GM18520 (cell line): ENCODE measurements around the gene WNT11.

Experiments
- ATAC-seq: cut with Tn5 transposase; IDR thresholded peaks from one replicate; pipeline ENCODE4 v1.9.1; 2021; ENCODE audit not compliant: unreplicated experiment

WNT11 gene

GRCh38 chr11:76206327-76207081 lies at the start of gene WNT11:
WNT11 (minus strand) TSS chr11:76206502; CDS start chr11:76206407, 95 bp downstream.
- no peak for ATAC-seq

- no peak for ATAC-seq
Observed at GRCh38 chr11:76253416-76253815, 47.1 kb upstream of the WNT11 start.

GRCh38 chr11:76252631-76253070 lies 46.3 kb upstream of the WNT11 start:
- no peak for ATAC-seq

GRCh38 chr11:76251576-76251975 lies 45.3 kb upstream of the WNT11 start:
- no peak for ATAC-seq

- ATAC-seq: no peak
Observed at GRCh38 chr11:76251226-76251575, 44.9 kb upstream of the WNT11 start.

GRCh38 chr11:76250520-76251225 lies 44.4 kb upstream of the WNT11 start:
- ATAC-seq: no peak

GRCh38 chr11:76249195-76249741 lies 43.0 kb upstream of the WNT11 start:
- ATAC-seq: no peak

GRCh38 chr11:76248210-76248609 lies 41.9 kb upstream of the WNT11 start:
- ATAC-seq: no peak

- no peak for ATAC-seq
Observed at GRCh38 chr11:76247091-76247490, 40.8 kb upstream of the WNT11 start.

GRCh38 chr11:76246271-76246933 lies 40.1 kb upstream of the WNT11 start:
- ATAC-seq: no peak

GRCh38 chr11:76245720-76246119 lies 39.4 kb upstream of the WNT11 start:
- ATAC-seq: no peak

GRCh38 chr11:76244316-76244851 lies 38.1 kb upstream of the WNT11 start:
- ATAC-seq: no peak

- no peak for ATAC-seq
Observed at GRCh38 chr11:76243957-76244285, 37.6 kb upstream of the WNT11 start.

- no peak for ATAC-seq
Observed at GRCh38 chr11:76243193-76243956, 37.1 kb upstream of the WNT11 start.

GRCh38 chr11:76242004-76242779 lies 35.9 kb upstream of the WNT11 start:
- ATAC-seq: no peak

GRCh38 chr11:76241243-76242000 lies 35.1 kb upstream of the WNT11 start:
- no peak for ATAC-seq

GRCh38 chr11:76240666-76241065 lies 34.4 kb upstream of the WNT11 start:
- no peak for ATAC-seq

GRCh38 chr11:76240161-76240540 lies 33.8 kb upstream of the WNT11 start:
- ATAC-seq: no peak

- no peak for ATAC-seq
Observed at GRCh38 chr11:76239483-76240160, 33.3 kb upstream of the WNT11 start.
